ENCODE data around the gene PLA2G4A.

DNA sequence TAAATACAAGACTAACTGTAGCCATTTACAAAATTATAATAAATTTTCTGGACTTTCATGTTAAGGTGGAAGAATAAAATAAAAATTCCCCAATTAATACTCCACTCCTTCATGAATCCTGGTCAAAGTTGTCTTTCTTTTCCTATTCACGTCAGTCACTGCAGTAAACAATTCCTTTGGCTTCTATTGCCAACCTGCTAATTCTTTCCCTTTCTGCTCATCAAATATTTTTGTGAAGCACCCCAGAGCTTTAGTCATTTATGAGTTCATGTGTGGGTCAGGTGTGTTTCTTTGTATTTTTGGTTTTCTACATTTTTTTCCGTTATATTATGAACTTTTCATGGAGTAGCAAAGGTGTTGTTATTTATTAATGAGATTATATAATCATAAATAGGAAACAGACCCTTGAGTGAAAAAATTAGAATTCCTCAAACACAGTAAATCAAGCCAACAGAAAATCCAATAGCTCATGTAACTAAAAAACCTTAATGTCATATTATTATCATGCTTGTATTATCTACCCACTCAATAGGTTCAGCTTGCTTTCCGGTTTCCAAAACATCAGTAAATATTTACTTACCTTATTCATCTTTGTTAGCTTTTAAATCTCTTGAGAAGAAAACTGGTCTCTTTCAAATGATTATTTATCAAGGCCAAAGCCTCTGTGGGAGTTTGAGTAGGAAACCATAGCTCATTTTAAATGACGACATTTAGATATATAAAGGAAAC lies 29.6 kb upstream of the PLA2G4A start:
- no peak for TF ChIP-seq CTCF (IDR thresholded peaks at IDR 0.05)
- no peak for TF ChIP-seq POLR2A (IDR thresholded peaks at IDR 0.05)

Data from suprapubic skin (tissue), 3 donors.